ENCODE data around the gene CLK3.

The CLK3 gene

GRCh38 chr15:74621546-74621920 lies 5.9 kb downstream of the CLK3 start:
- Histone ChIP-seq H3K4me1 (ENCODE audit: control insufficient read depth, insufficient read depth, low read length) (peaks cover 9% of the 10 kb centered on the region), H3K36me3 (ENCODE audit: control insufficient read depth in 2 of 2, insufficient read depth in 1 of 2, low read length in 2 of 2) (peaks cover 45 to 95% of the 10 kb centered on the region in 2 experiments), H3K27ac (ENCODE audit: extremely low read depth, low read depth, low read length) (no peak overlapping the region), H3K4me3 (ENCODE audit: low read depth, low read length) (no peak overlapping the region), H3K9me3 (ENCODE audit: control insufficient read depth, insufficient read depth, low read depth, low read length) (no peaks in the 10 kb centered on the region)
- TF ChIP-seq KLF7 (tag by site-specific recombination; IDR thresholded peaks at IDR 0.05; ENCODE audit: borderline replicate concordance): no peak
- TF ChIP-seq ZNF777 (tag by site-specific recombination; IDR thresholded peaks at IDR 0.05; ENCODE audit: borderline replicate concordance): no peak
- TF ChIP-seq PRDM10 (tag by site-specific recombination; IDR thresholded peaks at IDR 0.05): no peak
- no peak for TF ChIP-seq ZNF138 (tag by site-specific recombination; IDR thresholded peaks at IDR 0.05; ENCODE audit: borderline replicate concordance)
- TF ChIP-seq MYNN (tag by site-specific recombination; IDR thresholded peaks at IDR 0.05; ENCODE audit: borderline replicate concordance): no peak
- TF ChIP-seq ZBTB48 (tag by site-specific recombination; IDR thresholded peaks at IDR 0.05): no peak
- no peak for TF ChIP-seq ZNF292 (tag by site-specific recombination; IDR thresholded peaks at IDR 0.05; ENCODE audit: borderline replicate concordance, low read depth)
- TF ChIP-seq ZNF391 (tag by site-specific recombination; IDR thresholded peaks at IDR 0.05; ENCODE audit: borderline replicate concordance, low read depth): no peak
- TF ChIP-seq ZNF580 (tag by site-specific recombination; IDR thresholded peaks at IDR 0.05): no peak
- no peak for TF ChIP-seq ZNF239 (tag by site-specific recombination; IDR thresholded peaks at IDR 0.05)
- no peak for TF ChIP-seq ZNF362 (tag by site-specific recombination; IDR thresholded peaks at IDR 0.05)
- no peak for TF ChIP-seq ZNF280C (tag by site-specific recombination; IDR thresholded peaks at IDR 0.05)
- TF ChIP-seq ZNF155 (tag by site-specific recombination; IDR thresholded peaks at IDR 0.05): no peak
- no peak for TF ChIP-seq ZNF621 (tag by site-specific recombination; IDR thresholded peaks at IDR 0.05)
- TF ChIP-seq ZSCAN16 (tag by site-specific recombination; IDR thresholded peaks at IDR 0.05): no peak
- no peak for TF ChIP-seq OSR2 (tag by site-specific recombination; IDR thresholded peaks at IDR 0.05)
- TF ChIP-seq ZNF174 (tag by site-specific recombination; IDR thresholded peaks at IDR 0.05): no peak
- no peak for TF ChIP-seq ZNF223 (tag by site-specific recombination; IDR thresholded peaks at IDR 0.05)
- no peak for TF ChIP-seq SCRT1 (tag by site-specific recombination; IDR thresholded peaks at IDR 0.05; ENCODE audit: borderline replicate concordance)
- ChIA-PET CTCF (interaction anchor here (0.5 to 12.8 kb wide), 34 partner anchors 11 to 833 kb away, joined by 3 to 220 read pairs (median 4); partner anchors contain the start of genes ARID3B and CPLX3), POLR2A (interaction anchor here (0.9 kb wide), 1 partner anchor 80 kb away, joined by 3 read pairs; the partner anchor contains the start of gene ARID3B)

Measured in HEK293 (cell line).